CD14-positive monocyte (primary cell): ENCODE data around the gene PMM2. TPM values are rescaled to one million over a fixed set of nuclear protein-coding genes. Genes with fewer than 3 reads are reported as not detected.

ENCODE experiments used
- DNase-seq, 3 donors: peaks; one replicate each; pipeline ENCODE4 v3.0.0-alpha.2; 2011 to 2022
- H2AFZ ChIP-seq: 2 replicates; pipeline ENCODE4 v1.6.0; 2012; ENCODE audit warnings: mild to moderate bottlenecking, low read depth, low read length, inconsistent platforms; ENCODE audit not compliant: insufficient read depth, poor library complexity, severe bottlenecking
- H3K27ac ChIP-seq, 2 donors: 1 replicate in 1 of 2; 2 replicates in 1 of 2; pipeline ENCODE4 v1.5.1; 2012 to 2013; ENCODE audit warnings: low read length in 2 of 2, control low read depth in 1 of 2, inconsistent platforms in 1 of 2, low read depth in 1 of 2, mild to moderate bottlenecking in 1 of 2
- H3K27me3 ChIP-seq, 2 donors: one replicate each; pipeline versions ENCODE4 v1.6.0 to v1.6.1; 2011 to 2013; ENCODE audit warnings: low read length in 2 of 2; ENCODE audit not compliant: control insufficient read depth in 2 of 2, insufficient read depth in 2 of 2
- H3K36me3 ChIP-seq, 2 donors: replicated peaks in 1 of 2; 1 replicate in 1 of 2; 2 replicates in 1 of 2; pipeline versions ENCODE4 v1.5.1 to v1.6.1; 2012 to 2013; ENCODE audit warnings: low read length in 2 of 2, control low read depth in 1 of 2, inconsistent platforms in 1 of 2, mild to moderate bottlenecking in 1 of 2; ENCODE audit not compliant: insufficient read depth in 2 of 2, control insufficient read depth in 1 of 2
- H3K4me1 ChIP-seq, 2 donors: 1 replicate in 1 of 2; 2 replicates in 1 of 2; pipeline versions ENCODE4 v1.5.1 to v1.6.1; 2012 to 2013; ENCODE audit warnings: low read length in 2 of 2, control low read depth in 1 of 2, inconsistent platforms in 1 of 2, mild to moderate bottlenecking in 1 of 2, moderate library complexity in 1 of 2; ENCODE audit not compliant: insufficient read depth in 2 of 2, control insufficient read depth in 1 of 2
- H3K4me2 ChIP-seq: replicated peaks from 2 replicates; pipeline ENCODE3; 2012; ENCODE audit warnings: low read length, moderate library complexity, mild to moderate bottlenecking; ENCODE audit not compliant: poor library complexity, severe bottlenecking; ENCODE audit errors: extremely low read depth
- H3K4me3 ChIP-seq, 3 experiments: fragments of 200-600 bp in 1 of 3; sonication (generic) in 1 of 3; replicated peaks in 1 of 3; 1 replicate in 2 of 3; 2 replicates in 1 of 3; pipeline ENCODE4 v1.5.1; 2011 to 2013; ENCODE audit warnings: low read length in 3 of 3, mild to moderate bottlenecking in 3 of 3, control low read depth in 2 of 3, low read depth in 2 of 3, inconsistent platforms in 1 of 3, moderate library complexity in 1 of 3
- H3K79me2 ChIP-seq: 2 replicates; pipeline ENCODE4 v1.6.0; 2012; ENCODE audit warnings: mild to moderate bottlenecking, control low read depth, inconsistent platforms, low read length, moderate library complexity; ENCODE audit not compliant: insufficient read depth
- H3K9ac ChIP-seq: 2 replicates; pipeline ENCODE4 v1.6.0; 2017; ENCODE audit warnings: low read length, mild to moderate bottlenecking; ENCODE audit not compliant: insufficient read depth, poor library complexity, severe bottlenecking
- H3K9me3 ChIP-seq, 2 donors: replicated peaks in 1 of 2; 1 replicate in 1 of 2; 2 replicates in 1 of 2; pipeline versions ENCODE4 v1.5.1 to v1.6.1; 2012 to 2013; ENCODE audit warnings: low read length in 2 of 2, control low read depth in 1 of 2; ENCODE audit not compliant: control insufficient read depth in 1 of 2, insufficient read depth in 1 of 2
- H4K20me1 ChIP-seq: 2 replicates; pipeline ENCODE4 v1.6.0; 2012; ENCODE audit warnings: mild to moderate bottlenecking, low read length, control low read depth, moderate library complexity; ENCODE audit not compliant: insufficient read depth
- H3K27ac Mint-ChIP-seq, 7 donors: one replicate each; pipeline ENCODE4 v1.8.0; 2020; ENCODE audit warnings: mild to moderate bottlenecking in 7 of 7, mixed read lengths in 7 of 7, moderate library complexity in 6 of 7, inconsistent platforms in 2 of 7
- H3K27me3 Mint-ChIP-seq, 3 donors: one replicate each; pipeline ENCODE4 v1.8.0; 2021 to 2022; ENCODE audit warnings: low read depth in 3 of 3, mild to moderate bottlenecking in 3 of 3, mixed read lengths in 3 of 3, moderate library complexity in 3 of 3, inconsistent platforms in 1 of 3
- H3K36me3 Mint-ChIP-seq, 2 donors: one replicate each; pipeline ENCODE4 v1.8.0; 2020; ENCODE audit warnings: mixed read lengths in 2 of 2, inconsistent platforms in 1 of 2, mild to moderate bottlenecking in 1 of 2
- H3K4me1 Mint-ChIP-seq: one replicate; pipeline ENCODE4 v1.8.0; 2020; ENCODE audit warnings: mild to moderate bottlenecking, mixed read lengths
- H3K4me3 Mint-ChIP-seq, 2 donors: one replicate each; pipeline ENCODE4 v1.8.0; 2020; ENCODE audit warnings: mild to moderate bottlenecking in 2 of 2, mixed read lengths in 2 of 2, moderate library complexity in 1 of 2
- H3K9me3 Mint-ChIP-seq, 7 donors: one replicate each; pipeline ENCODE4 v1.8.0; 2020 to 2022; ENCODE audit warnings: mixed read lengths in 7 of 7, mild to moderate bottlenecking in 6 of 7, moderate library complexity in 6 of 7, inconsistent platforms in 2 of 7
- whole genome bisulfite sequencing: methylation state at CpG from one replicate; pipeline ENCODE4 v1.1.5; 2013; ENCODE audit warnings: missing lambda C conversion rate; ENCODE audit not compliant: insufficient coverage; 5-methylcytosine and 5-hydroxymethylcytosine counted together
- intact Hi-C, 2 donors: fragments of 100-400 bp; cut with micrococcal nuclease; formaldehyde crosslinking; loops; one replicate each; pipeline versions ENCODE4 v1.15.0 to v1.15.1; 2023
- polyA plus RNA-seq, 3 donors: library from polyadenylated mRNA; depleted of rRNA in 1 of 3; unstranded in 2 of 3; stranded (reverse) in 1 of 3; fragments of 300-500 nt in 2 of 3; fragments of >200 nt in 1 of 3; fragmentation: Illumina TruSeq in 2 of 3; gene quantifications; 1 replicate in 2 of 3; 2 replicates in 1 of 3; pipeline ENCODE4 v1.2.3, GENCODE V29; 2012 to 2021
- TF ChIP-seq, protein P1 (sequence below): fragments of 200-600 bp; IDR thresholded peaks from one replicate; pipeline ENCODE4 v1.8.0; 2022; ENCODE audit warnings: antibody characterized with exemption, mild to moderate bottlenecking

PMM2 gene
- polyA plus RNA-seq, 3 donors, result 15.2 to 22.9 (median 17.8) TPM

DNA sequence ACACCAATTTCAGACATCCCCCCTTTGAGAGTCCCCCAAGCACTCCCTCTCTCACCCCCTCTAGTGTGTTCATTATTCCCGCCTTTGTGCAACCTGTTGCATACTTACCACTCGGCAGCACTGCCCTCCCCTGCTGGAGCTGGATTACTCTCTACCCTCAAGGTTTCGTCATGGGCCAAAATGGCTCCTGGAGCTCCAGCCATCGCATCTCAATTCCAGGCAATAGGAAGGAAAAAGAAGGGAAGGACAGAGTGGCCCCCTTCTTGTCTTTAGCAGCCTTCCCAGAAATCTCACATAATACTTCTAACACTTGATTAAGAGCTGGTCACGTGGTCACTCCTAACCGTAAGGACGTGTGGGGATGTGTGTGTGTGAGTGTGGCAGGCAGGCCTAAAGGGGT is 20.4 kb upstream of the PMM2 start:
- no peaks in the 10 kb centered on the region for H3K79me2 ChIP-seq
- no peaks in the 10 kb centered on the region for H3K9me3 ChIP-seq
- peaks cover 0 to 5% (median 2%) of the 10 kb centered on the region in 7 donors for H3K9me3 Mint-ChIP-seq
- H3K36me3 ChIP-seq, result peaks cover 47 to 82% of the 10 kb centered on the region in 2 donors
- no peak overlapping the region for H3K27ac ChIP-seq
- H3K36me3 Mint-ChIP-seq, result peaks cover 61 to 90% of the 10 kb centered on the region in 2 donors
- H3K4me1 Mint-ChIP-seq, result no peaks in the 10 kb centered on the region
- no peak overlapping the region for H3K4me2 ChIP-seq
- no peaks in the 10 kb centered on the region for H4K20me1 ChIP-seq
- no peak for DNase-seq
- no peak overlapping the region for H3K9ac ChIP-seq
- no peak overlapping the region for H3K4me3 Mint-ChIP-seq
- TF ChIP-seq, protein P1, sequence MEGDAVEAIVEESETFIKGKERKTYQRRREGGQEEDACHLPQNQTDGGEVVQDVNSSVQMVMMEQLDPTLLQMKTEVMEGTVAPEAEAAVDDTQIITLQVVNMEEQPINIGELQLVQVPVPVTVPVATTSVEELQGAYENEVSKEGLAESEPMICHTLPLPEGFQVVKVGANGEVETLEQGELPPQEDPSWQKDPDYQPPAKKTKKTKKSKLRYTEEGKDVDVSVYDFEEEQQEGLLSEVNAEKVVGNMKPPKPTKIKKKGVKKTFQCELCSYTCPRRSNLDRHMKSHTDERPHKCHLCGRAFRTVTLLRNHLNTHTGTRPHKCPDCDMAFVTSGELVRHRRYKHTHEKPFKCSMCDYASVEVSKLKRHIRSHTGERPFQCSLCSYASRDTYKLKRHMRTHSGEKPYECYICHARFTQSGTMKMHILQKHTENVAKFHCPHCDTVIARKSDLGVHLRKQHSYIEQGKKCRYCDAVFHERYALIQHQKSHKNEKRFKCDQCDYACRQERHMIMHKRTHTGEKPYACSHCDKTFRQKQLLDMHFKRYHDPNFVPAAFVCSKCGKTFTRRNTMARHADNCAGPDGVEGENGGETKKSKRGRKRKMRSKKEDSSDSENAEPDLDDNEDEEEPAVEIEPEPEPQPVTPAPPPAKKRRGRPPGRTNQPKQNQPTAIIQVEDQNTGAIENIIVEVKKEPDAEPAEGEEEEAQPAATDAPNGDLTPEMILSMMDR, result no peak
- H3K27ac Mint-ChIP-seq, result no peak overlapping the region
- H2AFZ ChIP-seq, result no peak overlapping the region
- intact Hi-C loops, result no loop called here
- no peaks in the 10 kb centered on the region for H3K4me1 ChIP-seq
- H3K27me3 Mint-ChIP-seq, result peaks cover 0 to 8% (median 0%) of the 10 kb centered on the region in 3 donors
- 100% methylated on average over 1 of the region's 7 CpGs for WGBS
- no peaks in the 10 kb centered on the region for H3K27me3 ChIP-seq
- no peak overlapping the region for H3K4me3 ChIP-seq

DNA sequence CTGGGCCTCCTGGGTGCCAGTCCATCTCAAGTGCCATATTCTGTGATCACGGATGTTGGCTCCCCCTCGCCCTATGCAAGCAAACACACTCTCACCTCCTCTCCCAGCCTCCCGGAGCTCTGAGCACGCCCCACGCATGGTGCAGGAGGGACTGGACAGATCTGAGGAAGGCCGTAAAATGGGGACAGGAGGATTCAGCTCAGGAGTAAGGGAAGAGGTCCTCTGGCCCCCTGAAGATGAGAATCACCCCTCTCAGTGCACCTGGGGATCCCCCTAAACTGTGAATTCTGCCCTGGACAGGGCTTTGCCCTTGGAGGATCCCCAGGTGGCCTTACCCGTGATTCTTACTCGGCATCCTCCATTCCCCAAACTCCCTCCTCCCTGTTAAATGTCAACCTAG is 15.8 kb upstream of the PMM2 start:
- intact Hi-C loops, result no loop called here
- Mint-ChIP-seq H3K27ac (no peak overlapping the region), H3K27me3 (peaks cover 0 to 10% (median 1%) of the 10 kb centered on the region in 3 donors), H3K9me3 (peaks cover 0 to 2% (median 0%) of the 10 kb centered on the region in 7 donors), H3K36me3 (peaks cover 31 to 54% of the 10 kb centered on the region in 2 donors), H3K4me3 (no peak overlapping the region), H3K4me1 (no peaks in the 10 kb centered on the region)
- DNase-seq, result no peak
- H2AFZ ChIP-seq, result no peak overlapping the region
- no peaks in the 10 kb centered on the region for H3K9me3 ChIP-seq
- H3K9ac ChIP-seq, result no peak overlapping the region
- H3K79me2 ChIP-seq, result no peaks in the 10 kb centered on the region
- H3K4me3 ChIP-seq, result no peak overlapping the region
- no CpG with 5 or more reads among the region's 8 CpGs for WGBS
- H3K27me3 ChIP-seq, result no peaks in the 10 kb centered on the region
- H3K36me3 ChIP-seq, result peaks cover 20 to 39% of the 10 kb centered on the region in 2 donors
- no peak overlapping the region for H3K4me2 ChIP-seq
- no peaks in the 10 kb centered on the region for H4K20me1 ChIP-seq
- no peak overlapping the region for H3K27ac ChIP-seq
- TF ChIP-seq, protein P1, result no peak
- no peaks in the 10 kb centered on the region for H3K4me1 ChIP-seq
